GM12891 (cell line): Measurements from ENCODE around the gene LCLAT1.

ENCODE experiments used
- DNase-seq: peaks from one replicate; pipeline ENCODE4 v3.0.0; 2011; ENCODE audit warnings: low spot score; ENCODE audit not compliant: insufficient read length
- FAIRE-seq: peaks from 2 replicates; lab custom pipeline; 2011; peaks lifted over from hg19 to GRCh38; lab: Jason Lieb, UNC
- PAX5 ChIP-seq: IDR thresholded peaks from 2 replicates; pipeline ENCODE4 v1.6.1; 2011; ENCODE audit warnings: low read length, moderate library complexity, mild to moderate bottlenecking; ENCODE audit not compliant: insufficient read depth, severe bottlenecking
- POLR2A ChIP-seq: IDR thresholded peaks from 2 replicates; pipeline ENCODE4 v1.6.1; 2011; ENCODE audit warnings: low read depth, low read length, control low read depth
- POLR2AphosphoS5 ChIP-seq: IDR thresholded peaks from 2 replicates; pipeline ENCODE4 v1.6.1; 2011; ENCODE audit warnings: low read depth, low read length, control low read depth
- POU2F2 ChIP-seq: IDR thresholded peaks from 2 replicates; pipeline ENCODE4 v1.6.1; 2011; ENCODE audit warnings: low read depth, mild to moderate bottlenecking, control low read depth, low read length, moderate library complexity
- SPI1 ChIP-seq: IDR thresholded peaks from 2 replicates; pipeline ENCODE4 v1.6.1; 2011; ENCODE audit warnings: low read depth, low read length, control low read depth
- TAF1 ChIP-seq: IDR thresholded peaks from 2 replicates; pipeline ENCODE4 v1.6.1; 2011; ENCODE audit warnings: low read depth, low read length, control low read depth

Gene LCLAT1

DNA sequence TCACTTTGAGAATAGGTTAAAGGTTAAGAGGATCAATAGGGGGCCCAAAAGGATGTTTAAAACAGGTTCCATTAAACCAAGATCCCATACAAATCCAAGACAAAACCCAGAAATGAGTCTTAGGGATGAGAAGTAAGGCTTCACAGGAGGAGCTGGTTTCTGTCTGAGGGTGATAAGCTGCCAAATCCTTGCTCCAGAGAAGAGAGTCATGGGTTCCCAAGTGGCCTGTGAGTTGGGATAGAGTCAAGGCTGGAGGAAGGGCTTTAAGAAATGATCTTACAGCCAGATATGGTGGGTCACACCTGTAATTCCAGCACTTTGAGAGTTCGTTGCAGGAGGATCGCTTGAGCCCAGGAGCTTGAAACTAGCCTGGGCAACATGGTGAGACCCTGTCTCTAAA lies 40.2 kb upstream of the LCLAT1 start:
- FAIRE-seq (no peak), DNase-seq (no peak)
- TF ChIP-seq SPI1 (no peak), TAF1 (no peak), POLR2A (no peak), POLR2AphosphoS5 (no peak), PAX5 (no peak), POU2F2 (no peak)

GRCh38 chr2:30408961-30409387 lies 38.1 kb upstream of the LCLAT1 start:
- TF ChIP-seq POU2F2 (no peak), TAF1 (no peak), POLR2A (no peak), POLR2AphosphoS5 (no peak), SPI1 (no peak), PAX5 (no peak)
- FAIRE-seq: no peak
- DNase-seq: no peak

GRCh38 chr2:30410217-30410616 lies 36.8 kb upstream of the LCLAT1 start:
- FAIRE-seq: peak; percentile 16
- no peak for TF ChIP-seq POU2F2
- TF ChIP-seq TAF1: no peak
- TF ChIP-seq SPI1: no peak
- DNase-seq: no peak

GRCh38 chr2:30412047-30412683 lies 34.9 kb upstream of the LCLAT1 start:
- TF ChIP-seq TAF1 (no peak), SPI1 (no peak), POU2F2 (no peak), POLR2AphosphoS5 (no peak), POLR2A (no peak), PAX5 (no peak)
- DNase-seq: no peak
- FAIRE-seq: no peak

GRCh38 chr2:30412684-30413570 lies 34.1 kb upstream of the LCLAT1 start:
- no peak for DNase-seq
- no peak for FAIRE-seq
- TF ChIP-seq TAF1: no peak
- TF ChIP-seq POLR2AphosphoS5: no peak
- no peak for TF ChIP-seq PAX5
- no peak for TF ChIP-seq SPI1
- TF ChIP-seq POU2F2: no peak
- TF ChIP-seq POLR2A: no peak

- TF ChIP-seq POLR2AphosphoS5 (no peak), SPI1 (no peak), POLR2A (no peak), TAF1 (no peak)
- FAIRE-seq: peak; percentile 31
- no peak for DNase-seq
Observed at GRCh38 chr2:30414961-30415360, 32.1 kb upstream of the LCLAT1 start.

GRCh38 chr2:30417253-30417652 lies 29.8 kb upstream of the LCLAT1 start:
- FAIRE-seq: no peak
- no peak for TF ChIP-seq PAX5
- TF ChIP-seq POLR2A: no peak
- no peak for TF ChIP-seq POLR2AphosphoS5
- TF ChIP-seq SPI1: no peak
- no peak for TF ChIP-seq POU2F2
- no peak for TF ChIP-seq TAF1
- no peak for DNase-seq

DNA sequence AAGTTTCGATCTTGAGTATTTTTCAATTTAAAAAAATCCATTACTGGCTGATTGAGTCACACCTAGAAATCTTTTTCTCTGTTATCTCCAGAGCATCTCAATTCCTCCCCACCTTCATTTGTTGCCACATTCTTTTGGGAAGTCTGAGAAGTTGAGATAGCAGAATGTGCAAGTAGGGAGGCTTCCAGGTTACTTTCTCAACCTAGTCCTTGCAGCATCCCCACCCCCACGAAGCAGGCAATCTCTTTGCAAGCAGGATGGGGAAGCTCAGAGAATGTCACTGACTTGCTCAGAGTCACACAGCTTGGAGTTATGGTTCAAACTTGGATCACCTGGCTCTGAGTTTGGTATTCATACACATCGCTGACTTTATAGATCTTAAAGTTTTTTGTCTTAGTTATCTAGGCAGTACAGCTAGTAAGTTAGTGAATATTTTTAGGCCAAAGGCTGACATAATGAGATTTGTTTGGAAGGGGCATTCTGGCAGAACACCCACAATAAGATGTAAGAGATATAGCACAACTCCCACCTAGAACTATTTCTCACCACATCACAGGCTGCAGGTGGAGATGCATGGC lies 25.9 kb upstream of the LCLAT1 start:
- TF ChIP-seq PAX5: no peak
- TF ChIP-seq POU2F2: no peak
- TF ChIP-seq TAF1: no peak
- no peak for TF ChIP-seq POLR2A
- no peak for TF ChIP-seq POLR2AphosphoS5
- no peak for TF ChIP-seq SPI1
- FAIRE-seq: peak; percentile 90
- DNase-seq: no peak

GRCh38 chr2:30421604-30422443 lies 25.2 kb upstream of the LCLAT1 start:
- DNase-seq (no peak), FAIRE-seq (peak; percentile 47)
- TF ChIP-seq TAF1 (no peak), SPI1 (no peak), POLR2AphosphoS5 (no peak), PAX5 (no peak), POLR2A (no peak), POU2F2 (no peak)
